ENCODE data around the gene NDUFB7.
A peak's percentile ranks its signal among the peaks of the same experiment; 100 is the strongest.
"Not testable (repeated sequence)": the region's sequence is repeated elsewhere in the genome, so short reads cannot be mapped to it uniquely, and the experiment has no call there.

Gene NDUFB7

GRCh38 chr19:14552006-14552360 is 19.9 kb downstream of the NDUFB7 start:
- DNase-seq: not testable (repeated sequence)

GRCh38 chr19:14551134-14552005 is 20.5 kb downstream of the NDUFB7 start:
- DNase-seq: not testable (repeated sequence)

- no peak for DNase-seq
These were observed 21.6 kb downstream of the NDUFB7 start for GRCh38 chr19:14550201-14550754.

GRCh38 chr19:14545716-14546082 is 26.2 kb downstream of the NDUFB7 start:
- no peak for DNase-seq

GRCh38 chr19:14544977-14545715 is 26.7 kb downstream of the NDUFB7 start:
- DNase-seq: no peak

- DNase-seq: no peak
These were observed 27.8 kb downstream of the NDUFB7 start for GRCh38 chr19:14544047-14544446.

GRCh38 chr19:14542711-14543328 is 29.0 kb downstream of the NDUFB7 start:
- DNase-seq: no peak

- not testable (repeated sequence) for DNase-seq
These were observed 29.9 kb downstream of the NDUFB7 start for GRCh38 chr19:14541979-14542378.

GRCh38 chr19:14540741-14541525 is 30.9 kb downstream of the NDUFB7 start:
- DNase-seq: no peak

GRCh38 chr19:14536926-14537692 is 34.8 kb downstream of the NDUFB7 start:
- no peak for DNase-seq

- no peak for DNase-seq
These were observed 38.4 kb downstream of the NDUFB7 start for GRCh38 chr19:14533450-14533849.

- DNase-seq: no peak
These were observed 41.4 kb downstream of the NDUFB7 start for GRCh38 chr19:14530506-14530905.

GRCh38 chr19:14530005-14530348 is 41.9 kb downstream of the NDUFB7 start:
- DNase-seq: no peak

GRCh38 chr19:14529254-14530004 is 42.4 kb downstream of the NDUFB7 start, which contains the start of gene TECR:
TSS of gene TECR (plus strand) at chr19:14529594. CDS start at chr19:14529697, 103 bp downstream.
- peak; percentile 97 for DNase-seq

GRCh38 chr19:14528419-14529253 is 43.2 kb downstream of the NDUFB7 start:
- no peak for DNase-seq

- DNase-seq: no peak
These were observed 45.4 kb downstream of the NDUFB7 start for GRCh38 chr19:14526423-14526822.

GRCh38 chr19:14525729-14526128 is 46.1 kb downstream of the NDUFB7 start:
- DNase-seq: no peak

- DNase-seq: no peak
These were observed 51.3 kb downstream of the NDUFB7 start for GRCh38 chr19:14520543-14520942.

- DNase-seq: no peak
These were observed 51.9 kb downstream of the NDUFB7 start for GRCh38 chr19:14519860-14520407.
